Tibial nerve (tissue), 4 donors: Measurements from ENCODE around the gene HEPN1. TPM values are rescaled to one million over a fixed set of nuclear protein-coding genes. Genes with fewer than 3 reads are reported as not detected.

ENCODE experiments used
- DNase-seq, 2 donors: peaks; one replicate each; pipeline ENCODE4 v3.0.0-alpha.2; 2019; ENCODE audit warnings: low spot score in 2 of 2
- H3K27ac ChIP-seq, 4 donors: fragments of 200-600 bp; sonication (generic) in 3 of 4; one replicate each; pipeline ENCODE4 v1.5.1; 2017 to 2019; ENCODE audit warnings: mild to moderate bottlenecking in 1 of 4
- H3K27me3 ChIP-seq, 2 donors: fragments of 200-600 bp; sonication (generic) in 1 of 2; one replicate each; pipeline versions ENCODE4 v1.5.1 to v1.6.0; 2017 to 2019
- H3K36me3 ChIP-seq, 3 donors: fragments of 200-600 bp; sonication (generic); one replicate each; pipeline ENCODE4 v1.5.1; 2018 to 2019
- H3K4me1 ChIP-seq, 4 donors: fragments of 200-600 bp; sonication (generic) in 3 of 4; one replicate each; pipeline ENCODE4 v1.5.1; 2017 to 2019
- H3K4me3 ChIP-seq, 4 donors: fragments of 200-600 bp; sonication (generic) in 3 of 4; one replicate each; pipeline ENCODE4 v1.5.1; 2017 to 2019; ENCODE audit warnings: mild to moderate bottlenecking in 1 of 4, moderate library complexity in 1 of 4
- H3K9me3 ChIP-seq, 4 donors: fragments of 200-600 bp; sonication (generic) in 3 of 4; one replicate each; pipeline ENCODE4 v1.5.1; 2017 to 2019
- EP300 ChIP-seq, 2 donors: sonication (generic); formaldehyde crosslinking; IDR thresholded peaks; one replicate each; pipeline ENCODE4 v1.6.1; 2017; ENCODE audit warnings: antibody characterized with exemption in 2 of 2, mild to moderate bottlenecking in 1 of 2
- POLR2A ChIP-seq, 2 donors: fragments of 450-650 bp; IDR thresholded peaks; one replicate each; pipeline ENCODE4 v1.6.1; 2017; ENCODE audit warnings: antibody characterized with exemption in 2 of 2, mild to moderate bottlenecking in 2 of 2, moderate library complexity in 2 of 2
- WGBS, 2 donors: methylation state at CpG; one replicate each; pipeline ENCODE4 v1.1.5; 2018; 5-methylcytosine and 5-hydroxymethylcytosine counted together
- total RNA-seq, 4 donors: library from RNA; depleted of rRNA; stranded (reverse); fragments of >200 nt; gene quantifications; one replicate each; pipeline ENCODE4 v1.1.0, GENCODE V29; 2016
- TF ChIP-seq, protein P1 (sequence below), 5 experiments: fragments of 200-600 bp in 3 of 5; fragments of 450-650 bp in 2 of 5; sonication (generic) in 3 of 5; IDR thresholded peaks; one replicate each; pipeline ENCODE4 v1.5.1; 2016 to 2019; ENCODE audit warnings: antibody characterized with exemption in 5 of 5, mild to moderate bottlenecking in 3 of 5, moderate library complexity in 2 of 5

HEPN1 gene
- total RNA-seq, 4 donors from 2014 or later: not detected

DNA sequence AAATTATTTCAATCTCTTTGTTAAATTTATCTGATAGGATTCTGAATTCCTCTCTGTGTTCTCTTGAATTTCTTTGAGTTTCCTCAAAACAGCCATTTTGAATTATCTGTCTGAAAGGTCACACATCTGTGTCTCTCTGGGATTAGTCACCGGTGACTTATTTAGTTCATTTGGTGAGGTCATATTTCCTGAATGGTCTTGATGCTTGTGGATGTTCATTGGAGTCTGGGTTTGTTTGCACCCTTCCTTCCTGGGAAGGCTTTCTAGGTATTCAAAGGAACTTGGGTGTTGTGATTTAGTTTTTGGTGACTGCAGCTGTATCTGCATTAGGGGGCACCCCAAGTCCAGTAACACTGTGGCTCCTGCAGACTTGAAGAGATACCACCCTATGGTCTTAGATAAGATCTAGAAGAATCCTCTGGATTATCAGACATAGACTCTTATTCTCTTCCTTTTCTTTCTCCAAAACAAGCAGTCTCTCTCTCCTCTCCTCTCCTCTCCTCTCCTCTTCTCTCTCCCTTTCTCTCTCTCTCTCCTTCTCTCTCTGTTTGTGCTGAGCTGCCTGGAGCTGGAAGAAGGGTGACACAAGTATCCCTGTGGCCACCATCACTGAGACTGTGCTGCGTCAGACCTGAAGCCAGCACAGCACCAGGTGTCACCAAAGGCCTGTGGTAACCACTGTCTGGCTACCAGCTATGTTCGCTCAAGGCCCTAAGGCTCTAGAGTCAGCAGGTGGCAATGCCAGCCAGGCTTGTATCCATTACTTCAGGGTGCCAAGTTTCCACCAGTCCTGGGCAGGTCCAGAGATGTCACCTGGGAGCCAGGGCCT is 3.3 kb upstream of the HEPN1 start:
- no peak overlapping the region for H3K4me3 ChIP-seq
- no peaks in the 10 kb centered on the region for H3K36me3 ChIP-seq
- H3K4me1 ChIP-seq: peaks cover 0 to 10% (median 0%) of the 10 kb centered on the region in 4 donors
- no peaks in the 10 kb centered on the region for H3K27me3 ChIP-seq
- no peak for TF ChIP-seq POLR2A (IDR thresholded peaks at IDR 0.05)
- no peak for TF ChIP-seq EP300 (IDR thresholded peaks at IDR 0.05)
- TF ChIP-seq, protein P1, sequence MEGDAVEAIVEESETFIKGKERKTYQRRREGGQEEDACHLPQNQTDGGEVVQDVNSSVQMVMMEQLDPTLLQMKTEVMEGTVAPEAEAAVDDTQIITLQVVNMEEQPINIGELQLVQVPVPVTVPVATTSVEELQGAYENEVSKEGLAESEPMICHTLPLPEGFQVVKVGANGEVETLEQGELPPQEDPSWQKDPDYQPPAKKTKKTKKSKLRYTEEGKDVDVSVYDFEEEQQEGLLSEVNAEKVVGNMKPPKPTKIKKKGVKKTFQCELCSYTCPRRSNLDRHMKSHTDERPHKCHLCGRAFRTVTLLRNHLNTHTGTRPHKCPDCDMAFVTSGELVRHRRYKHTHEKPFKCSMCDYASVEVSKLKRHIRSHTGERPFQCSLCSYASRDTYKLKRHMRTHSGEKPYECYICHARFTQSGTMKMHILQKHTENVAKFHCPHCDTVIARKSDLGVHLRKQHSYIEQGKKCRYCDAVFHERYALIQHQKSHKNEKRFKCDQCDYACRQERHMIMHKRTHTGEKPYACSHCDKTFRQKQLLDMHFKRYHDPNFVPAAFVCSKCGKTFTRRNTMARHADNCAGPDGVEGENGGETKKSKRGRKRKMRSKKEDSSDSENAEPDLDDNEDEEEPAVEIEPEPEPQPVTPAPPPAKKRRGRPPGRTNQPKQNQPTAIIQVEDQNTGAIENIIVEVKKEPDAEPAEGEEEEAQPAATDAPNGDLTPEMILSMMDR (IDR thresholded peaks at IDR 0.05): no peak
- DNase-seq: peak in 1 of 2 donors; percentile 0
- H3K9me3 ChIP-seq: no peaks in the 10 kb centered on the region
- H3K27ac ChIP-seq: no peak overlapping the region
- 71 to 73% methylated on average over 3 of the region's 3 CpGs for WGBS, 2 donors

DNA sequence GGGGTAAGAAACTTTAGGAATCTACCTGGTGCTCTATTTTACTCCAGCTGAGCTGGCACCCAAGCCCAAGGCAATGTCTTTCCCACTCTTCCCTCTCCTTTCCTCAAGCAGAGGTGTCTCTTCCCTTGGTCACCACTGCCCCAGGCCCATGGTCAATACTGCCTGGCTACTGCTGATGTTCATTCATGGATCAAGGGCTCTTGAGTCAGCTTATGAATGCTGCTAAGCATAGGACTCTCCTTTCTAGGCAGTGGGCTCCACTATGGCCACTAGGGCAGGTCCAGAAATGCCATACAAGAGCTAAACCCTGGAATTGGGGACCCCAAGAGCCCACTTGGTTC is 2.7 kb upstream of the HEPN1 start:
- Histone ChIP-seq H3K4me3 (no peak overlapping the region), H3K4me1 (peaks cover 0 to 15% (median 0%) of the 10 kb centered on the region in 4 donors), H3K36me3 (no peaks in the 10 kb centered on the region), H3K9me3 (no peaks in the 10 kb centered on the region), H3K27ac (no peak overlapping the region), H3K27me3 (no peaks in the 10 kb centered on the region)
- TF ChIP-seq, protein P1 (IDR thresholded peaks at IDR 0.05): no peak
- no peak for TF ChIP-seq EP300 (IDR thresholded peaks at IDR 0.05)
- no peak for TF ChIP-seq POLR2A (IDR thresholded peaks at IDR 0.05)
- DNase-seq: no peak

GRCh38 chr11:124917115-124917637 is 1.9 kb upstream of the HEPN1 start:
- no peaks in the 10 kb centered on the region for H3K27me3 ChIP-seq
- WGBS, 2 donors: 71 to 73% methylated on average over 4 to 6 of the region's 6 CpGs
- H3K9me3 ChIP-seq: no peaks in the 10 kb centered on the region
- no peak for DNase-seq
- no peak overlapping the region for H3K4me3 ChIP-seq
- H3K27ac ChIP-seq: no peak overlapping the region
- H3K36me3 ChIP-seq: no peaks in the 10 kb centered on the region
- TF ChIP-seq, protein P1 (IDR thresholded peaks at IDR 0.05): no peak
- TF ChIP-seq POLR2A (IDR thresholded peaks at IDR 0.05): no peak
- TF ChIP-seq EP300 (IDR thresholded peaks at IDR 0.05): no peak
- H3K4me1 ChIP-seq: peaks cover 0 to 17% (median 0%) of the 10 kb centered on the region in 4 donors

GRCh38 chr11:124919898-124920297 is 848 bp downstream of the HEPN1 start:
- DNase-seq: no peak
- 95 to 97% methylated on average over 2 of the region's 2 CpGs for WGBS, 2 donors
- Histone ChIP-seq H3K4me1 (peaks cover 0 to 17% (median 0%) of the 10 kb centered on the region in 4 donors), H3K4me3 (no peak overlapping the region), H3K27me3 (no peaks in the 10 kb centered on the region), H3K36me3 (peaks cover 0 to 11% (median 0%) of the 10 kb centered on the region in 3 donors), H3K9me3 (no peaks in the 10 kb centered on the region), H3K27ac (peak overlapping the region in 1 of 4 donors; percentile 69)
- TF ChIP-seq, protein P1 (IDR thresholded peaks at IDR 0.05): no peak
- TF ChIP-seq POLR2A (IDR thresholded peaks at IDR 0.05) (no peak), EP300 (IDR thresholded peaks at IDR 0.05) (no peak)

GRCh38 chr11:124920356-124920755 is 1.3 kb downstream of the HEPN1 start:
- TF ChIP-seq POLR2A (IDR thresholded peaks at IDR 0.05) (no peak), EP300 (IDR thresholded peaks at IDR 0.05) (no peak)
- TF ChIP-seq, protein P1 (IDR thresholded peaks at IDR 0.05): no peak
- 68 to 79% methylated on average over 5 of the region's 5 CpGs for WGBS, 2 donors
- Histone ChIP-seq H3K4me1 (peaks cover 0 to 17% (median 0%) of the 10 kb centered on the region in 4 donors), H3K9me3 (no peaks in the 10 kb centered on the region), H3K4me3 (peak overlapping the region; percentile 21 to 48 (median 44)), H3K36me3 (peaks cover 0 to 11% (median 0%) of the 10 kb centered on the region in 3 donors), H3K27ac (peak overlapping the region in 1 of 4 donors; percentile 69), H3K27me3 (no peaks in the 10 kb centered on the region)
- no peak for DNase-seq
